ENCODE results near the gene KDM2A.

DNA sequence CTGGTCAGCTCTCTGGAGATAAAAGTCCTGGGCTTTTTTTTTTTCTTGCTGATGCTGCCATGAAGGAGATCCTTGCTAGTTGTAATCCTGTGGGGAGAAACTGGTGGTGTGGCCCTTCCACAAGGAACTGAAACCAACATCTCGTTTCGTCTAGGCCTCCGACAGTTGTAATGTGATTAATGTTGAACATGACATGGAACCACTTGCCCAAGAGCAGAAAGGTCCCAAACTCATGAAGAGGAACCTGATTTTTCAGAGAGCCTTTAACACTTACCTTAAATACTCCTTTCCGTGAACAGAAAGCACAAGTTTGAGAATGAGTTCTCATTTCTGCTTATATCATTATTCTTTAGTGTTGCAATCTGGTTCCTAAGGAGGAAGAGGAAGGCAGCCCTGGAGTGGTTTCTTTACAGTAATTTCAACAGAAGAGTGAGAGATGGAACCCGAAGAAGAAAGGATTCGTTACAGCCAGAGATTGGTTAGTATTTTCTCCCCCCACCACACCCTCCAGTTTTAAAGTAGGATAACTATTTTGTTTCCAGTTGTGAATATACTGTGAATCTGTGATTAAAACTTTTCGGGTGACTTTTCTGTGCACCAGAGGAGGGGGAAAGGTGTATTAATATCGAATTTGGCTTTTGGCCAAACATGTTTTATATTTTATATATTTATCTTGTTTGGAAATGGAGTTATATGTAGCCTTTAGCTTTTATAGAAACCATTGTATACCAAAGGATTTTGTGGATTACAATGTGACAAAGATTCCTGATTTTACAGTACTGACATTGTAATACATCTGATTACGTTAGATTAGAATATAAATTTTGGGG is 2.0 kb downstream of the KDM2A start:
- TF ChIP-seq, protein P1, sequence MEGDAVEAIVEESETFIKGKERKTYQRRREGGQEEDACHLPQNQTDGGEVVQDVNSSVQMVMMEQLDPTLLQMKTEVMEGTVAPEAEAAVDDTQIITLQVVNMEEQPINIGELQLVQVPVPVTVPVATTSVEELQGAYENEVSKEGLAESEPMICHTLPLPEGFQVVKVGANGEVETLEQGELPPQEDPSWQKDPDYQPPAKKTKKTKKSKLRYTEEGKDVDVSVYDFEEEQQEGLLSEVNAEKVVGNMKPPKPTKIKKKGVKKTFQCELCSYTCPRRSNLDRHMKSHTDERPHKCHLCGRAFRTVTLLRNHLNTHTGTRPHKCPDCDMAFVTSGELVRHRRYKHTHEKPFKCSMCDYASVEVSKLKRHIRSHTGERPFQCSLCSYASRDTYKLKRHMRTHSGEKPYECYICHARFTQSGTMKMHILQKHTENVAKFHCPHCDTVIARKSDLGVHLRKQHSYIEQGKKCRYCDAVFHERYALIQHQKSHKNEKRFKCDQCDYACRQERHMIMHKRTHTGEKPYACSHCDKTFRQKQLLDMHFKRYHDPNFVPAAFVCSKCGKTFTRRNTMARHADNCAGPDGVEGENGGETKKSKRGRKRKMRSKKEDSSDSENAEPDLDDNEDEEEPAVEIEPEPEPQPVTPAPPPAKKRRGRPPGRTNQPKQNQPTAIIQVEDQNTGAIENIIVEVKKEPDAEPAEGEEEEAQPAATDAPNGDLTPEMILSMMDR (conservative IDR thresholded peaks at IDR 0.05; ENCODE audit: low read depth, low read length), result no peak
- TF ChIP-seq EZH2 (IDR thresholded peaks at IDR 0.05; ENCODE audit: low read length, unreplicated experiment), result no peak
